ENCODE measurements around the gene CEP57. TPM values are rescaled to one million over a fixed set of nuclear protein-coding genes. Genes with fewer than 3 reads are reported as not detected.
"Not testable (repeated sequence)": the region's sequence is repeated elsewhere in the genome, so short reads cannot be mapped to it uniquely, and the experiment has no call there.

The CEP57 gene
- total RNA-seq, 4 donors from 2014 or later, result 41.3 to 57.7 (median 53.7) TPM

DNA sequence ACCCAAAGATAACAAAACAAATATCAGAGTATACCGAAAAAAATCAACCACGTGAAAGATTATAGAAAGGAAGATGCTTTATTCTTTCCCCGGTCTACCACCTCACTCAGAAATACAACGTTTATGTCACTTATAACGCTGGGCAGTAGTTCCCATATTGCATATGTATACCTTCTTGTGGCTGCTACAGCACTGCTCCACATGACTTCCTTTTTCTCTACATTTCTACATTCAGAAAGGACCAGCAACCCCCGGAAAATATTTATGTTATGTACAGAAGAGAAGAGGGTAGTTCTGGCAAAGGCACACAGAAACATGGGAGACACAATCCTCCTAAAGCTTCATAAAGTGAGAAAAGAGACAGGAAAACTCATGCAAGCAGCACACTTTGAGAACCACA is 76.8 kb downstream of the CEP57 start:
- H3K9me3 ChIP-seq, result no peaks in the 10 kb centered on the region
- H3K36me3 ChIP-seq, result no peaks in the 10 kb centered on the region
- H3K4me1 ChIP-seq, result no peaks in the 10 kb centered on the region
- no peaks in the 10 kb centered on the region for H3K27me3 ChIP-seq
- no peak overlapping the region for H3K4me3 ChIP-seq (replicated peaks in 1 of 3)
- 91 to 95% methylated on average over 6 of the region's 6 CpGs for WGBS, 2 donors
- intact Hi-C loops (cut with DNase I), result no loop called here
- TF ChIP-seq, protein P1, sequence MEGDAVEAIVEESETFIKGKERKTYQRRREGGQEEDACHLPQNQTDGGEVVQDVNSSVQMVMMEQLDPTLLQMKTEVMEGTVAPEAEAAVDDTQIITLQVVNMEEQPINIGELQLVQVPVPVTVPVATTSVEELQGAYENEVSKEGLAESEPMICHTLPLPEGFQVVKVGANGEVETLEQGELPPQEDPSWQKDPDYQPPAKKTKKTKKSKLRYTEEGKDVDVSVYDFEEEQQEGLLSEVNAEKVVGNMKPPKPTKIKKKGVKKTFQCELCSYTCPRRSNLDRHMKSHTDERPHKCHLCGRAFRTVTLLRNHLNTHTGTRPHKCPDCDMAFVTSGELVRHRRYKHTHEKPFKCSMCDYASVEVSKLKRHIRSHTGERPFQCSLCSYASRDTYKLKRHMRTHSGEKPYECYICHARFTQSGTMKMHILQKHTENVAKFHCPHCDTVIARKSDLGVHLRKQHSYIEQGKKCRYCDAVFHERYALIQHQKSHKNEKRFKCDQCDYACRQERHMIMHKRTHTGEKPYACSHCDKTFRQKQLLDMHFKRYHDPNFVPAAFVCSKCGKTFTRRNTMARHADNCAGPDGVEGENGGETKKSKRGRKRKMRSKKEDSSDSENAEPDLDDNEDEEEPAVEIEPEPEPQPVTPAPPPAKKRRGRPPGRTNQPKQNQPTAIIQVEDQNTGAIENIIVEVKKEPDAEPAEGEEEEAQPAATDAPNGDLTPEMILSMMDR (IDR thresholded peaks at IDR 0.05), result no peak
- no peak for TF ChIP-seq POLR2A (IDR thresholded peaks at IDR 0.05)
- no peak for DNase-seq
- H3K27ac ChIP-seq, result no peak overlapping the region

DNA sequence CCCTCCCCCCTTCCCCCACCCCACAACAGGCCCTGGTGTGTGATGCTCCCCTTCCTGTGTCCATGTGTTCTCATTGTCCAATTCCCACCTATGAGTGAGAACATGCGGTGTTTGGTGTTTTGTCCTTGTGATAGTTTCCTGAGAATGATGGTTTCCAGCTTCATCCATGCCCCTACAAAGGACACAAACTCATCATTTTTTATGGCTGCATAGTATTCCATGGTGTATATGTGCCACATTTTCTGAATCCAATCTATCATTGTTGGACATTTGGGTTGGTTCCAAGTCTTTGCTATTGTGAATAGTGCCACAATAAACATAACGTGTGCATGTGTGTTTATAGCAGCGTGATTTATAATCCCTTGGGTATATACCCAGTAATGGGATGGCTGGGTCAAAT is 80.6 kb downstream of the CEP57 start:
- H3K4me3 ChIP-seq (replicated peaks in 1 of 3); intact Hi-C loops (cut with DNase I); H3K36me3 ChIP-seq; H3K27ac ChIP-seq; DNase-seq; H3K9me3 ChIP-seq; H3K4me1 ChIP-seq; H3K27me3 ChIP-seq: not testable (repeated sequence)
- WGBS, 2 donors, result 92 to 98% methylated on average over 3 of the region's 3 CpGs

DNA sequence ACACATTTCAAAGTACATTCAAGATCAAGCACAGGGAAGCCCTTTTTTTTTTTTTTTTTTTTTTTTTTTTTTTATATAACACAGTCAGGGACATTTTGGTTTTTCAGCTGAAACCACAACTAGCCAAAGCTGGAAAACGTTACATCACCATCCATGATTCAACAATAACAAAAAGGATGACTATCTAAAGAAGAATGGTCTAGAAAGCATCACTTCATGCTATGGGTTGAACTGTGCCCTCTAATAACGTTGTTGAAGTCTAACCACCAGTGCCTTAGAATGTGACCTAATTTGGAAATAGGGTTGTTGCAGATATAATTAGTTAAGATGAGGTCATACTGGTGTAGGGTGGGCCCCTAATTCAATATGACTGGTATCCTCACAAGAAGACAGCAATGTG is 87.0 kb downstream of the CEP57 start:
- intact Hi-C loops (cut with DNase I), result no loop called here
- no peaks in the 10 kb centered on the region for H3K4me1 ChIP-seq
- no peak overlapping the region for H3K27ac ChIP-seq
- DNase-seq, result no peak
- H3K36me3 ChIP-seq, result no peaks in the 10 kb centered on the region
- TF ChIP-seq, protein P1 (IDR thresholded peaks at IDR 0.05), result no peak
- no peak for TF ChIP-seq POLR2A (IDR thresholded peaks at IDR 0.05)
- 79 to 93% methylated on average over 2 of the region's 2 CpGs for WGBS, 2 donors
- H3K9me3 ChIP-seq, result no peaks in the 10 kb centered on the region
- H3K4me3 ChIP-seq (replicated peaks in 1 of 3), result no peak overlapping the region
- no peaks in the 10 kb centered on the region for H3K27me3 ChIP-seq

Small RNA genes lying within 50 kb of the gene (small RNA-seq; reads per million reads assigned to genes)
- not detected for gene RNA5SP345

Other genes starting within 250 kb of the CEP57 start
- 10 to 100 TPM; 37.4 to 61.9 (median 46.8) TPM for gene FAM76B, start 716 bp upstream of the CEP57 start, total RNA-seq
- 10 to 100 TPM; 24.1 to 27.5 (median 27.0) TPM for gene MTMR2, start 133.6 kb downstream of the CEP57 start, total RNA-seq

Measured in thyroid gland (tissue), 4 donors.